GM10847 (cell line): ENCODE data around the gene PAX3.

Experiments
- POLR2A ChIP-seq: IDR thresholded peaks from 2 replicates; pipeline ENCODE4 v1.6.1; 2011; ENCODE audit not compliant: insufficient read length; ENCODE audit errors: extremely low read depth

PAX3 gene

DNA sequence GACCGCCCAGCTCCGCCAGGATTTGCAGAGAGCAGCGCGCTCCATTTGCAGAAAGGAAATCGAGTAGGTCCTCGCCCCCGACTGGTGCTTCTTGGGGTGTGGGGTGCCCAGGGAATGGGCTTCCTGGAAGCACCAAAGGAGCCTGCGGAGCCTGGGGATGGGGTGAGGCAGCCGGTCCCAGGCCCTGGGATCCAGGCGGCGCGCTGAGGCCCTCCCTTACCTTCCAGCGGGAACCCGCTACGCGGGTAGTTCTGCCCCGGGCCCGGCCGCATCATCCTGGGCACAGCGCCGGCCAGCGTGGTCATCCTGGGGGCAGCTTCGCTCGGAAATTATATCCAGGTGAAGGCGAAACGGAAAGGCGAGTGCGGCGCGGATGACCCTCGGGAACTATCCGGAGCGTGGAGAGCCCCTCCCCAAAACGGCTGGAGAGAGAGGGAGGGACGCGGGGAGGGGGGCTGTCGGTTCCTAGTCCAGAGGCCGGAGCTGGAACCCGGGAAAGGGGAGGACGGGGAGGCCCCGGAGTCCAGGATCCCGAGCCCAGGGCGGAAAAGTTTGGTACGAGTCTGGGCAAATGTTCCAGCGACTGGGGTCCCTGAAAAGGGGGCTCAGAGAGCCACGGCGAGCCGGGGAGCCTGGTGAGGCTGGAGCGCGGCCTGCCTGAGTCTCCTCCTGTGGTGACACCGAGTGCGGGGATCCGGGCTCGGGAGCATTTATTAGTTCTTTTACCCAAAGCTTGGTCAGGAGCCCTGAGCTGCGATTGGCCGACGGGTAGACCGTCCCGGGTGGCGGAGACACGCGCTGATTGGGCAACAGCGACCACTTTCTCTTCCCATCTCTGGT is at the start of gene PAX3:
Gene PAX3, minus strand, starts transcription at position 688 of the 840 bp plus-strand sequence. Its CDS starts 383 bp downstream, at position 305.
- no peak for TF ChIP-seq POLR2A

DNA sequence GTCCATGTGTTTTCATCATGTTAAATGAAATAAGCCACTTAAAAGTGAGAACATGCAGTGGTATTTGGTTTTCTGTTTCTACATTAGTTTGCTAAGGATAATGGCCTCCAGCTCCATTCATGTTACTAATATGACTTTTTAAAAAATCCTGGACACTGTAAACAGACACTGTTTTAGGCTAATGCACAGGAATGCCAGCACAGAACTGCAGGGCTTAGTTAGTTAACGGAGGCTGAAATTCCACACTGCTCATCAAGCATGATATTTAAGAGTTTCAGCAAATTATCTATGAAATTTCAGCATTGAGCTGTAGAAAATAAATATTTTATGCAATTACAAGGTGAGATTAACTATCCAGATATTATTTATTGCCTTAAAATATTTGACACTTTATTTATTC is 42.5 kb upstream of the PAX3 start:
- TF ChIP-seq POLR2A, result no peak

DNA sequence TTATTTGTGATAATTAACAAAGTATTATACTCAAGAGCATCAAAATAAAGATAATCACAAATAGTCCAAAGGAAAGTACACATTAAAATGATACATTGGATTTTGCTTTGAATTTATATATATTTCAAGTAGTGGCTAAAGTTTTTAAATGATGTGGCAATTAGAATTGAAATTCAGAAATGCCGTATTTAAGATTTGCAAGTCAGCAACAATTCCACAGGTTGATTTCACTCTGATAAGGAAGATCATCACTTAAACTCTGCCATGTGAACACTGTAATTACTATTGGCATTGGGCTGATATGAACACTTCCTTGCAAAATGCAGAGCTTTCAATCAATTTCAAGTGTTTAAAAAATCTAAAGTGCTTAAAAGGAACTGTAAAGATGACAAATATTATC is 39.6 kb upstream of the PAX3 start:
- no peak for TF ChIP-seq POLR2A

DNA sequence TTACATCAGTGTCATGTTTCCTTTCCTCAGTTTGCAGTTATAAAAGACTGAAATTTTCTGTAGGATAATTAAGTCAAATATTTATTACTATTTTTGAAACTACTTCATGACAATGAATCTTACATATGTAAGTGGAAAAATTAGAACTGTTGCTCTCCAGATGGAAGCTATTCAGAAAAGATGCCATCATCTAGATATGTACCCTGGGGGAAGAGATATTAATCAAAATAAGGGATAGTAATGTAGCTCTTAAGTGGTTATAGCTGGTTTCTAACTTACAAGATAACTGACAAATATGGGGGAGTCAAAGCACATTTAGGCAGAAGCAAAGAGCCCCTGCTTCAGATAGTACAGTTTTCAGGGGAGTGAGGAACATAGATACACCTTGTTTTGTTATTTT is 38.1 kb upstream of the PAX3 start:
- TF ChIP-seq POLR2A, result no peak

DNA sequence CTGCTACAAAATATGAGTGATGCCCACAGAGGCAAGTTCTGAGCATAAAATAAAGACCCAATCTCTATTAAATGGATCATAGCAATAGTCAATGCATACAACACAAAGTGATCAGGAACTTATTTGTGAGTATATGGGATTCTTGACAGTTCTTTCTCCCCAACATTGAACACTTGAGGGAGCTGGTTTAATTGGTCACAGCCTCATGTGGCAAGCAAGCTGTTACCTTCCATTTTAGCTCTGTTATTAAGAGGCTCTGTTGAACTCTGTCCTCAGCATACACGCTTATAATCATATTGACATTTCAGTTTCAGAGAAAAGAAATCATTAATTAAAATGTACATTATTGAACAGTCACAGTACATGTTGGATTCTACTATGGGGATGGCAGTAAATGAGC is 37.6 kb upstream of the PAX3 start:
- no peak for TF ChIP-seq POLR2A

DNA sequence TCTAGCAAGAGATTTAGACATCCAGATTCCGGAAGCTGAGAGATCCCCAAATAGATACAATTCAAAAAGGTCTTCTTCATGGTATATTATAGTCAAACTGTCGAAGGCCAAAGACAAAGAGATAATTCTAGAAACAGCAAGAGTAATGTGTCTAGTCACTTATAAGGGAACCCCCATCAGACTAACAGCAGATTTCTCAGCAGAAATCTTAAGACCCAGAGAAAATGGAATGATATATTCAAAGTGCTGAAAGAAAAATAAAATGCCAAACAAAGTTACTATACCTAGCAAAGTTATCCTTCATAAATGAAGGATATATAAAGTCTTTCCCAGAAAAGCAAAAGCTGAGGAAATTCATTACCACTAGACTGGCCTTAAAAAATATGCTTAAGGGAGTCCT is 36.1 kb upstream of the PAX3 start:
- no peak for TF ChIP-seq POLR2A

DNA sequence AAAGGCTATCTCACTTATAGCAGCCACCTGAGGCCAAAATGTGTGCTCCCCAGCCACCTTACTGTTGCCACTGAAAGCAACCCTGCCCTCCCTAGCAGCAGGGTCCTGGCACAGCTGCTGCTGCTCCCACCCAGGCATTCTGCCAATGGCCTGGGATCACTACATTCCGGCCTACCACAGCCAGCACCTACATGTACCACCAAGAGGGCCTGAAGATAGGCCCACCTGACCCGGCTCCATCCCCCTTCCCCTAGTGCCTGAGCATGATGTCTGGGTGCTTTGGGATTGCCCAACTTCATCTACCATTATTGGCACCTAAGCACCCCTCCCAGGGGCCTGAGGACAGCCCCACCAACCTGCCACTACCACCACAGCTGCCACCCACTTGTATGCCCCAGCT is 34.6 kb upstream of the PAX3 start:
- TF ChIP-seq POLR2A, result no peak

DNA sequence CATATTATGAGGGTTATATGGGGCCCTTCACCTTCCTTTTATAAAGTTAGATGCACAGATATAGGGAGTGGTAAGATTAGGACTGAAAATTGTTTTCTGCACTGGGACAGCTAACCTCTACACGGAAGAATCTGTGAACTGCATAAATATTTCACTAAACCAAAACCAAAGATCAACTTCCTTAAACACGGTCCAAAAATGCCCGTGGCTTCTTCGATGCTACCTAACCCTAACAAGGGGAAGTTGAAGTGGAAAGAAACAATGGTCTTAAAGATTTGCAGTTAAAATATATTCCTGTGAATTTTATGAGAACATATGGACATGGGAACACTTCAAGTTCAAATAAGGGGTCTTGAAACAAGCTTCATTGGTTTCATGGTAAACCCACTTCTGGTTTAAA is 33.3 kb upstream of the PAX3 start:
- TF ChIP-seq POLR2A, result no peak

DNA sequence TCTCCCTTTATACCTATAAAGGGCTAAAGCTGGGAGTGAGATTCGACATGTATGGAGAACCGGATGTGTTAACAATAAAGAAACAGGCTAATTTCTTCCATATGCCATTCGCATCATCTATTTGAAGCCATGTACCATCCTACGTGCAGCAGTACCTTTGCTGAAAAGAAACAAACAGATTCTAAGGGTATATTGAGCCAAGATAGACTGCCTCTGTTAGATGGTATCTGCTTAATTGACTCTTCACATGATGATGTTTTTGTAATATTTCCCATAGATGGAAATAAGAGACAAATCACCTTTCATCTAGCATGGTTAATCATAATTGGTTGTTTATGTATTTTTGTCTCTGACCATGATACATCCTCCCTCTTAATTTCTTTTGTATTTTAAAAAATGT is 32.1 kb upstream of the PAX3 start:
- TF ChIP-seq POLR2A, result no peak

DNA sequence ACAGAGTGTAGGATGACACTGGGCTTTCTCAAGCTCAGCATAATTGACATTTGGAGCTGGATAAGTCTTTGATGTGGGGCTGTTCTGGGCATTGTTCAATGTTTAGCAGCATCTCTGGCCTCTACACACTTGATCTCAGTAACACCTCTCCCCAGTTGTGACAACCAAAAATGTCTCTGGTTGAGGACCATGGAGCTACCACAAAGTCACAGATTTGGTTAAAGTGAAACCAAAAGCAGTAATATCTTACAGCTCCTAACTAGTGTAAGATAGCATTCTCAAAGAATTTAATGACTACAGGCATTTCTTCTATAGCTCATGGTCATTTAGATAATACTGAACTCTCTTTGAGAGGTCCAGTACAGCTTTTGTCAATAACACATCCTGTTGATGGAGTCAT is 23.4 kb upstream of the PAX3 start:
- no peak for TF ChIP-seq POLR2A

DNA sequence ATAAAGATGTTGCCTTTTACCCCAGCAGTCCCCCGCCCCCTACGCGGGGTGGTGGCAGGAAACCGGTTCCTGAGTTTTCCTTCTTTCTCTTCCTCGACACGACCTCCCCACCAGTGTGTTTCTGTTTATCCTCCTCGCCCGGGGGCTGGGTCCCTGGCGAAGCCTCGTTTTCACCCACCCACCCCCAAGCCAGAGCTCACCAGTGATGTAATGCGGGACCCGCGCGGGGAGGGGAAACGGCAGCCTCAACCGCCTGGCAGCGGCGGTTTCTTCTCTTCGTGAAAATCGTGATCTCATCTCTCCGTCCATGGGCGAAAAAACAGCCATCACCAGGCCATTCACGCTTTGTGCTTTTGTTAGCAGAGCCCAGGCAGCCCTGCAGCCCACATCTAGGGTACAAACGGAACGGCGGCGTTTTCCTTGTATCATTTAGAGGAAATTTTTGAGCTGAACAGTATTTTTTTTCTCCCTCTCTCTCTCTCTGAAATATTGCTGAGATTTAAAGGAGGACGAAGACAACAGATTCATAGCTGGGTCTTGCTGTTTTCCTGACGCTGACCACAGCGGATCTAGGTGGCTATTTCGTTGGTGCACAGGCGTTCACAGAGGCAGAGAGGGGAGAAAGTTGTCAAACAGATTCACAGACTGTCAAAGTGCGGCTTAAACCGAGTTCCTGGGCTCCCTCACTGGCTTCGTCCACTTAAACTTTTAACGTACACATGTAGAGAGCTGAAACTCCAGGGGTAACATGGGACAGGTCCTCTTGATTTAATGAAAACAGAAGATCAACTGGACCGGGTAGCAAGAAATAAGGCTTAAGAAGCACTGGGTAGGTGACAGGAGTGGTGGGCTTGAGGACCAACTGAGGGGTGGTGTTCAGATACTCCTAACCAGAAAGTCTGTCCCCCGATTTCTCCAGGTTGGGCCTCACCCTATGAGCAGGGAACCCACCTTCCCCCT is 21.9 kb upstream of the PAX3 start:
- TF ChIP-seq POLR2A, result no peak

DNA sequence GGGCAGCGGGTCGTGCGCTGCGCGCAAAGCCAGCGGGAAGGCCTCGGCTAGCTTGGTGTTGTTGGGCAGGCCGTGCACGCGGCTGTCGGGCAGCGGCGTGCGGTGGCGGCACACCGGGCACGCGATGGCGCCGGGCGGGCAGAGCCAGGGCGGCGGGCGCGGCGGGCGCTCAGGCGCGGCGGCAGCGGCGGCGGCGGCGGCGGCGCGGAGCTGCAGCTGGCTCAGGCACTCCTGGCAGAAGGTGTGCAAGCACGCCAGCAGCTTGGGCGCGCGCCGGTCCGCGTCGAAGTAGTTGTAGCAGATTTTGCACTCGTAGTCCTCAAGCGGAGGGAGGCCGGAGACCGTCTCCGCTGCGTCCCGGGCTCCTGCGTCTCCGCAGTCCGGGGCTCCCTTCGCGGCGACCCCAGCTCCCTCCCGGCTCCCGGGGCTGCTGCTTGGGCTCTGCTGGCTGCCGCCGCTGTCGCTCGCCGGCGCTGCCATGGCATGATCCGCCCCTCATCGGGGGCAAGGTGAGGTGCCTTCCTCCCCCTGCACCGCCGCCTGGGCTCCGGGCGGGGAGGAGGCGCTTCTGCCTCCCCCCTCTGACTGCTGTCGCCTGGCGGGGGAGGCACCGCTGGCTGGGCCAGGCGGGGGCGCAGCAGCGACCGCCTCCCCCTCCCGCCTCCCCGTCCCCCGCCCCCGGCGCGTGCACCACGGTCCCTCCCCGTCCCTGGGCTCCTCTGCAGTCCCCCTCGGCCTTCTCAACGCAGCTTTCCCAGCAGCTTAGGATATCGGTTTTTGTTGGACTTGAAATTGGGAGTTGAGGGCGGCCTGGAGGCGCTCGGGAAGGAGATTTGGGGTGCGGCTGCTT is 21.0 kb upstream of the PAX3 start:
- no peak for TF ChIP-seq POLR2A

DNA sequence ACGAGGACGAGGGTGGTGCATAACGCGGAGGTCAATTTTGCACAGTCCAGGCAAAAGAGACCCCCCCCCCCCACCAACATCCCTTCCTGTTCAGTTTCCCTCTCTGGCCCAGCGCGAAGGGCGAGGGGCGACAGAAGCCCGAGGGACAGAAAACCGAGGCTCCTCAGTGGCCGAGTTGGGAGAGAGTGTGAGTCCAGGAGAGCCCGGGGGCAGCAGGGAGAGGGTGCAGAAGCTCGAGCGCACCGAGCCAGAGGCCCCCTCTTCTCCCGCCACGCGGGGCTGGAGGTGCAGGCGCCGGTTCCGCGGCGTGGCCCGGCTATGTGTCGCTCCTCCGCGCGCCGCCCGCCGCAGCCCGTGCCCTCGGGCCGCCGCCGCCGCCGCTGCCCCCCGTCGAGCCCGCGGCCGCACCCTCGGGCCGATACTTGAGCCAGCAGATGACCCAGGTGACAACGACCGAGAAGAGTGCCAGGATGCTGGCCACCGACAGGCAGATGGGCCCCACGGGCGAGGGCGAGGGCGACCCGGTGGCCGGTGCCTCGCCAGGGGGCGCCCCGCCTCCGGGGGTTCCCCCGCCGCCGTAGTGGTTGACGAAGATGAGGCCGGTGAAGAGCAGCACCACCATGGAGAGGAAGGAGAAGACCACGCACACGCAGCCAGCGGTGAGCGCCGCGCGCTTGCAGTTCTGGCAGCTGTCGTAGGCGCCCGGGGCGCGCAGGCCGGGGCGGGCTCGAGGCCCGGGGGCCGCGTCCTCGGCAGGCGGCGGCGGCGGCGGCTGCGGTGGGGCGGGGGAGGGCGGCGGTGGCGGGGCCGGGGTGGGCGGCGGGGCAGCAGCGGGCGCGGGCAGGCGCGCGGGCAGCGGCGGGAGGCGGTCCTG is 20.2 kb upstream of the PAX3 start:
- TF ChIP-seq POLR2A, result no peak

DNA sequence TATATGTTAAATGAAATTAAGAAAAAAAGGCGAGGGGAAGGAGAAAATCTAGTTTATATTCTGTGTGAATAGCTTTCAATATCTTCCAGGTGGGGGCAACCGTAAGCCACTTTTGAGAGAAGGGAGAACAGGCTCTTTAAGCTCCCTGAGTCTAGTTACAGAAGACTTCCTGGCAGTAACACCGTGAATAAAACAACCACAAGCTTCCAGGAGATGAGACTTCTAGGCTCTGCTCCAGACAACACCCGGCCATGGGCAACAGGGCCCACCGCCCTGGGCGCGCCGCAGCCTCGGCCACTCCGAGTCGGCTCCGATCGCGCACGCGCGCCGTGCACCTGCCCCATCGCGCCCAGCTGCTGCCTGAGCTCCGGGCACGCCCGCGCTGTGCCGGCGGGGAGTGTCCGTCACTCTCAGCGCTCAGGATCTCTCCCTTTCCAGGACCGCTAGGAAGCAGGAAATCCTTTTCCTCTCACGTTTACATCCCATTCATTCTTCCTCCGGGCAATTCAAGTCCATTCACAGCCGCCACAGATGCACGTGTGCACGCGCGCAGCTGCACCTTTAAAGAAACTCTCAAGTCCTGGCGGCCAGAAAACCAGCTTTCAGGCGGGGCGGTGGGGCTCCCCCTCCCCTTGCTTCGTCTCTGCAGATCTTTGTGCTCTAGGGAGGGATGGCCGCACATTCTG is 19.4 kb upstream of the PAX3 start:
- no peak for TF ChIP-seq POLR2A
